ENCODE measurements around the gene DYSF. TPM values are rescaled to one million over a fixed set of nuclear protein-coding genes. Genes with fewer than 3 reads are reported as not detected.

DYSF gene
- polyA plus RNA-seq, 1 donor (not counting 4 experiments of a cell fraction or from before 2014, with no cell fraction given), result 8.2 TPM

- no peaks in the 10 kb centered on the region for H3K27me3 ChIP-seq (ENCODE audit: control insufficient read depth, extremely low read depth, insufficient read depth, low read length)
- H3K36me3 ChIP-seq (ENCODE audit: control insufficient read depth in 2 of 2, extremely low read depth in 1 of 2, insufficient read depth in 2 of 2, low read length in 2 of 2), result no peaks in the 10 kb centered on the region
- H3K4me2 ChIP-seq (ENCODE audit: control insufficient read depth, extremely low read depth, insufficient read depth, low read depth, low read length), result no peak overlapping the region
- peaks cover 7% of the 10 kb centered on the region for H3K4me1 ChIP-seq (ENCODE audit: control insufficient read depth, extremely low read depth, insufficient read depth, low read length)
- DNase-seq (ENCODE audit: low read depth, low spot score) (no peak), FAIRE-seq (no peak)
- no peak overlapping the region for H3K4me3 ChIP-seq (ENCODE audit: control insufficient read depth in 2 of 3, extremely low read depth in 1 of 3, insufficient read depth in 2 of 3, low read depth in 1 of 3, low read length in 3 of 3)
- no peaks in the 10 kb centered on the region for H3K9me1 ChIP-seq (ENCODE audit: control insufficient read depth, extremely low read depth, insufficient read depth, low read length)
- no peaks in the 10 kb centered on the region for H3K79me2 ChIP-seq (ENCODE audit: control insufficient read depth, insufficient read depth, low read length)
- TF ChIP-seq CTCF (optimal IDR thresholded peaks at IDR 0.05 in 1 of 3, IDR thresholded peaks at IDR 0.05 in 1 of 3, conservative IDR thresholded peaks at IDR 0.05 in 1 of 3; ENCODE audit: extremely low read depth in 1 of 3, insufficient read depth in 2 of 3, low read length in 3 of 3) (no peak), EZH2 (IDR thresholded peaks at IDR 0.05; ENCODE audit: low read length) (no peak)
- H2AFZ ChIP-seq (ENCODE audit: control insufficient read depth, low read length), result no peak overlapping the region
- peaks cover 3% of the 10 kb centered on the region for H3K9me3 ChIP-seq (ENCODE audit: control insufficient read depth, low read depth, low read length)
- dilution Hi-C loops (cut with MboI; ENCODE audit: extremely low pct_ligation_motif_present, low sequenced_read_pairs), result no loop called here
- H4K20me1 ChIP-seq (ENCODE audit: control insufficient read depth, extremely low read depth, insufficient read depth, low read length), result no peaks in the 10 kb centered on the region
- no peak overlapping the region for H3K9ac ChIP-seq (ENCODE audit: control insufficient read depth, extremely low read depth, insufficient read depth, low read length)
- H3K27ac ChIP-seq (ENCODE audit: control insufficient read depth, insufficient read depth, low read length), result no peak overlapping the region
Measured at GRCh38 chr2:71724793-71725192, 271.4 kb downstream of the DYSF start.

- Histone ChIP-seq H3K4me2 (ENCODE audit: control insufficient read depth, extremely low read depth, insufficient read depth, low read depth, low read length) (no peak overlapping the region), H3K4me3 (ENCODE audit: control insufficient read depth in 2 of 3, extremely low read depth in 1 of 3, insufficient read depth in 2 of 3, low read depth in 1 of 3, low read length in 3 of 3) (no peak overlapping the region), H4K20me1 (ENCODE audit: control insufficient read depth, extremely low read depth, insufficient read depth, low read length) (no peaks in the 10 kb centered on the region), H3K9me1 (ENCODE audit: control insufficient read depth, extremely low read depth, insufficient read depth, low read length) (no peaks in the 10 kb centered on the region), H3K27ac (ENCODE audit: control insufficient read depth, insufficient read depth, low read length) (no peak overlapping the region), H2AFZ (ENCODE audit: control insufficient read depth, low read length) (no peak overlapping the region), H3K4me1 (ENCODE audit: control insufficient read depth, extremely low read depth, insufficient read depth, low read length) (peaks cover 7% of the 10 kb centered on the region), H3K36me3 (ENCODE audit: control insufficient read depth in 2 of 2, extremely low read depth in 1 of 2, insufficient read depth in 2 of 2, low read length in 2 of 2) (no peaks in the 10 kb centered on the region), H3K9ac (ENCODE audit: control insufficient read depth, extremely low read depth, insufficient read depth, low read length) (no peak overlapping the region), H3K79me2 (ENCODE audit: control insufficient read depth, insufficient read depth, low read length) (no peaks in the 10 kb centered on the region), H3K27me3 (ENCODE audit: control insufficient read depth, extremely low read depth, insufficient read depth, low read length) (peaks cover 2% of the 10 kb centered on the region), H3K9me3 (ENCODE audit: control insufficient read depth, low read depth, low read length) (peaks cover 3% of the 10 kb centered on the region)
- no peak for TF ChIP-seq EZH2 (IDR thresholded peaks at IDR 0.05; ENCODE audit: low read length)
- TF ChIP-seq CTCF (optimal IDR thresholded peaks at IDR 0.05 in 1 of 3, IDR thresholded peaks at IDR 0.05 in 1 of 3, conservative IDR thresholded peaks at IDR 0.05 in 1 of 3; ENCODE audit: extremely low read depth in 1 of 3, insufficient read depth in 2 of 3, low read length in 3 of 3), result no peak
- DNase-seq (ENCODE audit: low read depth, low spot score) (no peak), FAIRE-seq (no peak)
- dilution Hi-C loops (cut with MboI; ENCODE audit: extremely low pct_ligation_motif_present, low sequenced_read_pairs), result no loop called here
Measured at GRCh38 chr2:71725836-71726235, 272.5 kb downstream of the DYSF start.

Data from keratinocyte (primary cell).